HCT116 (cell line): ENCODE measurements around the gene GBE1. TPM values are rescaled to one million over a fixed set of nuclear protein-coding genes. Genes with fewer than 3 reads are reported as not detected.

Experiments used
- ATAC-seq: fragments of 200-7000 bp; cut with Tn5 transposase; 2 replicates; pipeline ENCODE4 v1.9.1; 2020; ENCODE audit warnings: mild to moderate bottlenecking, moderate library complexity
- BruUV-seq: library from RNA; stranded (reverse); fragments of 400-500 nt; replicated peaks from 2 replicates; lab custom pipeline; 2021; lab: Mats Ljungman, UMichigan
- CTCF ChIA-PET: fragments of 300-600 bp; sonication (Branson Sonifier 250); formaldehyde crosslinking; loops from one replicate; lab custom pipeline; 2021; ENCODE audit warnings: antibody characterized with exemption; lab: Charles Lee
- POLR2A ChIA-PET: fragments of 300-600, 350-600 bp; sonication (Branson Sonifier 250); formaldehyde crosslinking; loops from one replicate; lab custom pipeline; 2021; ENCODE audit warnings: antibody characterized with exemption; lab: Charles Lee
- RAD21 ChIA-PET, 2 experiments: fragments of 300-600 bp; sonication (Branson Sonifier 250); formaldehyde crosslinking; loops; one replicate each; lab custom pipeline; 2023; ENCODE audit warnings: low total read pairs in 2 of 2; ENCODE audit not compliant: uncharacterized antibody in 2 of 2, unreplicated experiment in 2 of 2, low non-redundant PET in 1 of 2; lab: Charles Lee
- DNase-seq: peaks from one replicate; pipeline ENCODE4 v3.0.0-alpha.2; 2010; ENCODE audit warnings: low read depth, low spot score
- H2AFZ ChIP-seq: fragments of 200-600 bp; shearing (Covaris generic), sonication (generic); 2 replicates; pipeline ENCODE4 v1.6.1; 2017; ENCODE audit warnings: low read depth, mixed run types, mixed read lengths, antibody characterized with exemption, low read length; ENCODE audit not compliant: poor library complexity, severe bottlenecking
- H3K27ac ChIP-seq: 2 replicates; pipeline ENCODE4 v1.5.1; 2012; ENCODE audit warnings: low read depth, low read length
- H3K27me3 ChIP-seq: fragments of 200-600 bp; sonication (generic); 2 replicates; pipeline ENCODE4 v1.6.1; 2016; ENCODE audit warnings: mixed run types, low read length, mixed read lengths; ENCODE audit not compliant: insufficient read depth
- H3K36me3 ChIP-seq, 2 experiments: fragments of 200-500 bp in 1 of 2; fragments of 200-600 bp in 1 of 2; sonication (Bioruptor generic) in 1 of 2; sonication (generic) in 1 of 2; 2 replicates each; pipeline versions ENCODE4 v1.5.1 to v1.6.1; 2014 to 2016; ENCODE audit warnings: low read length in 2 of 2, inconsistent platforms in 1 of 2, mixed read lengths in 1 of 2, mixed run types in 1 of 2; ENCODE audit not compliant: insufficient read depth in 2 of 2, control insufficient read depth in 1 of 2
- H3K4me1 ChIP-seq, 2 experiments: fragments of 200-600 bp in 1 of 2; sonication (generic) in 1 of 2; 2 replicates each; pipeline versions ENCODE4 v1.5.1 to v1.6.1; 2012 to 2017; ENCODE audit warnings: low read length in 2 of 2, inconsistent platforms in 1 of 2, mild to moderate bottlenecking in 1 of 2, mixed read lengths in 1 of 2, mixed run types in 1 of 2, moderate library complexity in 1 of 2; ENCODE audit not compliant: insufficient read depth in 2 of 2, control insufficient read depth in 1 of 2
- H3K4me2 ChIP-seq: fragments of 200-600 bp; sonication (generic); 2 replicates; pipeline ENCODE4 v1.6.1; 2017; ENCODE audit warnings: mixed run types, low read length, mixed read lengths
- H3K4me3 ChIP-seq, 2 experiments: fragments of 200-600 bp in 1 of 2; sonication (generic) in 1 of 2; replicated peaks in 1 of 2; 2 replicates each; pipeline ENCODE4 v1.5.1; 2011 to 2016; ENCODE audit warnings: low read length in 2 of 2, control low read depth in 1 of 2, low read depth in 1 of 2, mild to moderate bottlenecking in 1 of 2, mixed read lengths in 1 of 2, mixed run types in 1 of 2
- H3K79me2 ChIP-seq: fragments of 200-600 bp; sonication (generic); 2 replicates; pipeline ENCODE4 v1.6.1; 2017; ENCODE audit warnings: mild to moderate bottlenecking, mixed run types, low read length, moderate library complexity, mixed read lengths; ENCODE audit not compliant: insufficient read depth
- H3K9ac ChIP-seq: fragments of 200-600 bp; sonication (generic); 2 replicates; pipeline ENCODE4 v1.6.1; 2016; ENCODE audit warnings: low read length, mixed read lengths
- H3K9me2 ChIP-seq: fragments of 200-600 bp; sonication (generic), shearing (Covaris generic); 2 replicates; pipeline ENCODE4 v1.6.1; 2017; ENCODE audit warnings: mixed run types, mild to moderate bottlenecking, moderate library complexity; ENCODE audit not compliant: insufficient read depth
- H3K9me3 ChIP-seq, 2 experiments: fragments of 200-500 bp in 1 of 2; fragments of 200-600 bp in 1 of 2; sonication (Bioruptor generic) in 1 of 2; sonication (generic) in 1 of 2; 2 replicates each; pipeline ENCODE4 v1.6.1; 2014 to 2017; ENCODE audit warnings: low read length in 2 of 2, mixed read lengths in 2 of 2, inconsistent platforms in 1 of 2, low read depth in 1 of 2, mild to moderate bottlenecking in 1 of 2, mixed run types in 1 of 2, moderate library complexity in 1 of 2; ENCODE audit not compliant: control insufficient read depth in 1 of 2, insufficient read depth in 1 of 2
- H4K20me1 ChIP-seq: fragments of 200-600 bp; sonication (generic), shearing (Covaris generic); 2 replicates; pipeline ENCODE4 v1.6.1; 2017; ENCODE audit warnings: mixed run types, mild to moderate bottlenecking, moderate library complexity; ENCODE audit not compliant: insufficient read depth
- ELF1 ChIP-seq: IDR thresholded peaks from 2 replicates; pipeline ENCODE4 v1.6.1; 2012; ENCODE audit warnings: low read depth, borderline replicate concordance
- EZH2phosphoT487 ChIP-seq: fragments of 200-600 bp; IDR thresholded peaks from 2 replicates; pipeline ENCODE4 v1.6.1; 2018; ENCODE audit warnings: antibody characterized with exemption, borderline replicate concordance
- FOSL1 ChIP-seq: IDR thresholded peaks from 2 replicates; pipeline ENCODE4 v1.6.1; 2012; ENCODE audit warnings: low read depth
- JUND ChIP-seq: IDR thresholded peaks from 2 replicates; pipeline ENCODE4 v1.6.1; 2012
- POLR2A ChIP-seq: IDR thresholded peaks from 2 replicates; pipeline ENCODE4 v1.7.0; 2011; ENCODE audit warnings: borderline replicate concordance; ENCODE audit not compliant: insufficient read depth, insufficient read length; ENCODE audit errors: extremely low read depth
- POLR2AphosphoS5 ChIP-seq: IDR thresholded peaks from 2 replicates; pipeline ENCODE4 v1.6.1; 2011; ENCODE audit warnings: mild to moderate bottlenecking, low read depth, low read length, moderate library complexity
- SIN3A ChIP-seq: IDR thresholded peaks from 2 replicates; pipeline ENCODE4 v1.6.1; 2012; ENCODE audit warnings: low read depth
- SP1 ChIP-seq: IDR thresholded peaks from 2 replicates; pipeline ENCODE4 v1.6.1; 2012; ENCODE audit warnings: low read depth
- intact Hi-C: fragments of 100-400 bp; cut with micrococcal nuclease; formaldehyde crosslinking; loops from 2 replicates; pipeline ENCODE4 v1.10.0; 2022
- total RNA-seq: library from RNA; stranded (reverse); gene quantifications from one replicate; pipeline ENCODE4 v1.2.1, GENCODE V29; 2021; ENCODE audit not compliant: unreplicated experiment
- TF ChIP-seq, protein P1 (sequence below), 3 experiments: fragments of 200-600 bp in 1 of 3; sonication (generic) in 1 of 3; IDR thresholded peaks in 2 of 3; conservative IDR thresholded peaks in 1 of 3; 2 replicates each; pipeline ENCODE4 v1.5.1; 2012 to 2017; ENCODE audit warnings: low read depth in 2 of 3, low read length in 2 of 3, antibody characterized with exemption in 1 of 3, borderline replicate concordance in 1 of 3, control low read depth in 1 of 3, mild to moderate bottlenecking in 1 of 3, mixed read lengths in 1 of 3, mixed run types in 1 of 3, moderate library complexity in 1 of 3; ENCODE audit not compliant: insufficient read depth in 1 of 3
- TF ChIP-seq, protein P2 (sequence below): IDR thresholded peaks from 2 replicates; pipeline ENCODE4 v1.6.1; 2012; ENCODE audit warnings: low read depth
- TF ChIP-seq, protein P3 (sequence below): IDR thresholded peaks from 2 replicates; pipeline ENCODE4 v1.6.1; 2012

The GBE1 gene
- total RNA-seq, 1 experiment from 2014 or later = 27.7 TPM

DNA sequence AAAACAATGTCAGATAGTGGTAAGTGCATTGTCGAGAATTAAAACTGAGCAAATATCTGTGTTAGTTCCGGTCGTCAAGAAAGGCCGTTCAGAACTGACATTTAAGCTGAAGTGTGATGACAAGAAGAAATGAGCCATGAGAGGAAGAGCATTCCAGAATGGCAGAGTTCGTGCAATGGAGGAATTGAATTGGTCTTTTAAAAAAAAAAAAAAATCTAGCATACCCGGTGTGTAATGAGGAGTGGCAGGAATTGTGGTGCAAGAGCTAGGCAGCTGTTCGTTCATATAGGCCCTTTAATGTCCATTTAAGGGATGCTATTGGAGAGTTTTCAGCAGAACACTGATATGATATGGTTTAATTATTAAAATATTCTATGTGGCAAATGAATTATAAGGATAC is 2.6 kb upstream of the GBE1 start:
- ChIA-PET CTCF (no interaction called here), RAD21 (no interaction called here), POLR2A (no interaction called here)
- no TSS peak for BruUV-seq
- H3K36me3 ChIP-seq = no peaks in the 10 kb centered on the region
- H2AFZ ChIP-seq = no peak overlapping the region
- no peaks in the 10 kb centered on the region for H3K27me3 ChIP-seq
- peaks cover 11% of the 10 kb centered on the region; the same call in 1 of the 2 replicates for H3K79me2 ChIP-seq
- DNase-seq = no peak
- peaks cover 13 to 16% of the 10 kb centered on the region in 2 experiments for H3K4me1 ChIP-seq
- intact Hi-C loops = no loop called here
- H3K9ac ChIP-seq = no peak overlapping the region
- no peaks in the 10 kb centered on the region for H3K9me3 ChIP-seq
- TF ChIP-seq SIN3A (no peak), SP1 (no peak), FOSL1 (no peak), POLR2AphosphoS5 (no peak), POLR2A (no peak), ELF1 (no peak), JUND (no peak), EZH2phosphoT487 (no peak)
- TF ChIP-seq, protein P1, sequence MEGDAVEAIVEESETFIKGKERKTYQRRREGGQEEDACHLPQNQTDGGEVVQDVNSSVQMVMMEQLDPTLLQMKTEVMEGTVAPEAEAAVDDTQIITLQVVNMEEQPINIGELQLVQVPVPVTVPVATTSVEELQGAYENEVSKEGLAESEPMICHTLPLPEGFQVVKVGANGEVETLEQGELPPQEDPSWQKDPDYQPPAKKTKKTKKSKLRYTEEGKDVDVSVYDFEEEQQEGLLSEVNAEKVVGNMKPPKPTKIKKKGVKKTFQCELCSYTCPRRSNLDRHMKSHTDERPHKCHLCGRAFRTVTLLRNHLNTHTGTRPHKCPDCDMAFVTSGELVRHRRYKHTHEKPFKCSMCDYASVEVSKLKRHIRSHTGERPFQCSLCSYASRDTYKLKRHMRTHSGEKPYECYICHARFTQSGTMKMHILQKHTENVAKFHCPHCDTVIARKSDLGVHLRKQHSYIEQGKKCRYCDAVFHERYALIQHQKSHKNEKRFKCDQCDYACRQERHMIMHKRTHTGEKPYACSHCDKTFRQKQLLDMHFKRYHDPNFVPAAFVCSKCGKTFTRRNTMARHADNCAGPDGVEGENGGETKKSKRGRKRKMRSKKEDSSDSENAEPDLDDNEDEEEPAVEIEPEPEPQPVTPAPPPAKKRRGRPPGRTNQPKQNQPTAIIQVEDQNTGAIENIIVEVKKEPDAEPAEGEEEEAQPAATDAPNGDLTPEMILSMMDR (IDR thresholded peaks at IDR 0.05 in 2 of 3, conservative IDR thresholded peaks at IDR 0.05 in 1 of 3; ENCODE audit: borderline replicate concordance in 1 of 3, insufficient read depth in 1 of 3, low read depth in 2 of 3, low read length in 2 of 3) = no peak
- TF ChIP-seq, protein P2, sequence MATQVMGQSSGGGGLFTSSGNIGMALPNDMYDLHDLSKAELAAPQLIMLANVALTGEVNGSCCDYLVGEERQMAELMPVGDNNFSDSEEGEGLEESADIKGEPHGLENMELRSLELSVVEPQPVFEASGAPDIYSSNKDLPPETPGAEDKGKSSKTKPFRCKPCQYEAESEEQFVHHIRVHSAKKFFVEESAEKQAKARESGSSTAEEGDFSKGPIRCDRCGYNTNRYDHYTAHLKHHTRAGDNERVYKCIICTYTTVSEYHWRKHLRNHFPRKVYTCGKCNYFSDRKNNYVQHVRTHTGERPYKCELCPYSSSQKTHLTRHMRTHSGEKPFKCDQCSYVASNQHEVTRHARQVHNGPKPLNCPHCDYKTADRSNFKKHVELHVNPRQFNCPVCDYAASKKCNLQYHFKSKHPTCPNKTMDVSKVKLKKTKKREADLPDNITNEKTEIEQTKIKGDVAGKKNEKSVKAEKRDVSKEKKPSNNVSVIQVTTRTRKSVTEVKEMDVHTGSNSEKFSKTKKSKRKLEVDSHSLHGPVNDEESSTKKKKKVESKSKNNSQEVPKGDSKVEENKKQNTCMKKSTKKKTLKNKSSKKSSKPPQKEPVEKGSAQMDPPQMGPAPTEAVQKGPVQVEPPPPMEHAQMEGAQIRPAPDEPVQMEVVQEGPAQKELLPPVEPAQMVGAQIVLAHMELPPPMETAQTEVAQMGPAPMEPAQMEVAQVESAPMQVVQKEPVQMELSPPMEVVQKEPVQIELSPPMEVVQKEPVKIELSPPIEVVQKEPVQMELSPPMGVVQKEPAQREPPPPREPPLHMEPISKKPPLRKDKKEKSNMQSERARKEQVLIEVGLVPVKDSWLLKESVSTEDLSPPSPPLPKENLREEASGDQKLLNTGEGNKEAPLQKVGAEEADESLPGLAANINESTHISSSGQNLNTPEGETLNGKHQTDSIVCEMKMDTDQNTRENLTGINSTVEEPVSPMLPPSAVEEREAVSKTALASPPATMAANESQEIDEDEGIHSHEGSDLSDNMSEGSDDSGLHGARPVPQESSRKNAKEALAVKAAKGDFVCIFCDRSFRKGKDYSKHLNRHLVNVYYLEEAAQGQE = no peak
- TF ChIP-seq, protein P3, sequence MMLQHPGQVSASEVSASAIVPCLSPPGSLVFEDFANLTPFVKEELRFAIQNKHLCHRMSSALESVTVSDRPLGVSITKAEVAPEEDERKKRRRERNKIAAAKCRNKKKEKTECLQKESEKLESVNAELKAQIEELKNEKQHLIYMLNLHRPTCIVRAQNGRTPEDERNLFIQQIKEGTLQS = no peak
- H3K4me2 ChIP-seq = no peak overlapping the region
- no peak for ATAC-seq
- no peaks in the 10 kb centered on the region for H4K20me1 ChIP-seq
- H3K27ac ChIP-seq = no peak overlapping the region
- H3K9me2 ChIP-seq = no peaks in the 10 kb centered on the region
- H3K4me3 ChIP-seq = no peak overlapping the region
